Measurements from ENCODE around the gene DPP8.
A peak's percentile ranks its signal among the peaks of the same experiment; 100 is the strongest.

DNA sequence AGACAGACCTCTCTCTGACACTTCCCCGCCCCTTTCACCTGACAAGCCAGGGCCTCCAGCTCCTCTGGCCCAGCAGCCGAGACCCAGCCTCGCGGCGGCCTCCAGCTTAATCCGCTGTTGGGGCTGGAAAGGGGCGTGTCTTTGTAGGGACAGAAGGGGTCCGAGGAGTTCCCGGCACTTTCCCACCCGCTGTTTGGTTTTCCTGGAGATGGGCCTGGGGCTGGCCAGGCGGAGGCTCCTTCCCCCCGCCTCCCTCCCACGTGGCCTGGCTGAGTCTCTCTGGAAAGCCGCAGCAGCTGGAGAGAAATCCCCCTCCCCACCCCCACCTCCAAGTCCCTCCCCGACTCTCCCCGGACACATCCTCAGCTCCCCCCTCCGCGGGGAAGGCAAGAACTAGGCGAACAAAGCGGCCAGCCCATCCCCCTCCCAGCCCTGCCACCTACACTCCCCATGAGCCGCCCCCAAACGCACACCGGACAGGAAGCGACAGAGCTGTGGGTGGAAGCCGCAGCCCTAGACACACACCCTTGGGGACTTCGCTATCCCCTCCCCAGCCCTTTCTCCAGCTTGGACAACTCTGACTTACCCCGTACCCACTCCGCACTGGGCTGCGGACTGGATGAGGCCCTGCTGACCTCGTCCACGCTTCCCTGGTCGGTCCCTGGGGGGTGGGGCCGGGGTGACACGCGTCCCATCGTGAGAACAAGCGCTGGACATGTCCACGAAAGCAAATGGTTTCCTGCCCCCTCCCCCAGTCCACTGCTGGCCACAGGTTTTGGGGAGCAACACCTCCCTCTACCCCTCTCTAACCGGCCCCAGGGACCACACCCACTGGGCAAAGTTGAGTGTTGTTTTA lies 95.9 kb downstream of the DPP8 start:
- TF ChIP-seq, protein P1, sequence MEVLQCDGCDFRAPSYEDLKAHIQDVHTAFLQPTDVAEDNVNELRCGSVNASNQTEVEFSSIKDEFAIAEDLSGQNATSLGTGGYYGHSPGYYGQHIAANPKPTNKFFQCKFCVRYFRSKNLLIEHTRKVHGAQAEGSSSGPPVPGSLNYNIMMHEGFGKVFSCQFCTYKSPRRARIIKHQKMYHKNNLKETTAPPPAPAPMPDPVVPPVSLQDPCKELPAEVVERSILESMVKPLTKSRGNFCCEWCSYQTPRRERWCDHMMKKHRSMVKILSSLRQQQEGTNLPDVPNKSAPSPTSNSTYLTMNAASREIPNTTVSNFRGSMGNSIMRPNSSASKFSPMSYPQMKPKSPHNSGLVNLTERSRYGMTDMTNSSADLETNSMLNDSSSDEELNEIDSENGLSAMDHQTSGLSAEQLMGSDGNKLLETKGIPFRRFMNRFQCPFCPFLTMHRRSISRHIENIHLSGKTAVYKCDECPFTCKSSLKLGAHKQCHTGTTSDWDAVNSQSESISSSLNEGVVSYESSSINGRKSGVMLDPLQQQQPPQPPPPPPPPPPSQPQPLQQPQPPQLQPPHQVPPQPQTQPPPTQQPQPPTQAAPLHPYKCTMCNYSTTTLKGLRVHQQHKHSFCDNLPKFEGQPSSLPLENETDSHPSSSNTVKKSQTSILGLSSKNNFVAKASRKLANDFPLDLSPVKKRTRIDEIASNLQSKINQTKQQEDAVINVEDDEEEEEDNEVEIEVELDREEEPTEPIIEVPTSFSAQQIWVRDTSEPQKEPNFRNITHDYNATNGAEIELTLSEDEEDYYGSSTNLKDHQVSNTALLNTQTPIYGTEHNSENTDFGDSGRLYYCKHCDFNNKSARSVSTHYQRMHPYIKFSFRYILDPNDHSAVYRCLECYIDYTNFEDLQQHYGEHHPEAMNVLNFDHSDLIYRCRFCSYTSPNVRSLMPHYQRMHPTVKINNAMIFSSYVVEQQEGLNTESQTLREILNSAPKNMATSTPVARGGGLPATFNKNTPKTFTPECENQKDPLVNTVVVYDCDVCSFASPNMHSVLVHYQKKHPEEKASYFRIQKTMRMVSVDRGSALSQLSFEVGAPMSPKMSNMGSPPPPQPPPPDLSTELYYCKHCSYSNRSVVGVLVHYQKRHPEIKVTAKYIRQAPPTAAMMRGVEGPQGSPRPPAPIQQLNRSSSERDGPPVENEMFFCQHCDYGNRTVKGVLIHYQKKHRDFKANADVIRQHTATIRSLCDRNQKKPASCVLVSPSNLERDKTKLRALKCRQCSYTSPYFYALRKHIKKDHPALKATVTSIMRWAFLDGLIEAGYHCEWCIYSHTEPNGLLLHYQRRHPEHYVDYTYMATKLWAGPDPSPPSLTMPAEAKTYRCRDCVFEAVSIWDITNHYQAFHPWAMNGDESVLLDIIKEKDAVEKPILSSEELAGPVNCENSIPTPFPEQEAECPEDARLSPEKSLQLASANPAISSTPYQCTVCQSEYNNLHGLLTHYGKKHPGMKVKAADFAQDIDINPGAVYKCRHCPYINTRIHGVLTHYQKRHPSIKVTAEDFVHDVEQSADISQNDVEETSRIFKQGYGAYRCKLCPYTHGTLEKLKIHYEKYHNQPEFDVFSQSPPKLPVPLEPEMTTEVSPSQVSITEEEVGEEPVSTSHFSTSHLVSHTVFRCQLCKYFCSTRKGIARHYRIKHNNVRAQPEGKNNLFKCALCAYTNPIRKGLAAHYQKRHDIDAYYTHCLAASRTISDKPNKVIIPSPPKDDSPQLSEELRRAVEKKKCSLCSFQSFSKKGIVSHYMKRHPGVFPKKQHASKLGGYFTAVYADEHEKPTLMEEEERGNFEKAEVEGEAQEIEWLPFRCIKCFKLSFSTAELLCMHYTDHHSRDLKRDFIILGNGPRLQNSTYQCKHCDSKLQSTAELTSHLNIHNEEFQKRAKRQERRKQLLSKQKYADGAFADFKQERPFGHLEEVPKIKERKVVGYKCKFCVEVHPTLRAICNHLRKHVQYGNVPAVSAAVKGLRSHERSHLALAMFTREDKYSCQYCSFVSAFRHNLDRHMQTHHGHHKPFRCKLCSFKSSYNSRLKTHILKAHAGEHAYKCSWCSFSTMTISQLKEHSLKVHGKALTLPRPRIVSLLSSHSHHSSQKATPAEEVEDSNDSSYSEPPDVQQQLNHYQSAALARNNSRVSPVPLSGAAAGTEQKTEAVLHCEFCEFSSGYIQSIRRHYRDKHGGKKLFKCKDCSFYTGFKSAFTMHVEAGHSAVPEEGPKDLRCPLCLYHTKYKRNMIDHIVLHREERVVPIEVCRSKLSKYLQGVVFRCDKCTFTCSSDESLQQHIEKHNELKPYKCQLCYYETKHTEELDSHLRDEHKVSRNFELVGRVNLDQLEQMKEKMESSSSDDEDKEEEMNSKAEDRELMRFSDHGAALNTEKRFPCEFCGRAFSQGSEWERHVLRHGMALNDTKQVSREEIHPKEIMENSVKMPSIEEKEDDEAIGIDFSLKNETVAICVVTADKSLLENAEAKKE (CRISPR knock-in tag; IDR thresholded peaks at IDR 0.05): no peak
- TF ChIP-seq, protein P2, sequence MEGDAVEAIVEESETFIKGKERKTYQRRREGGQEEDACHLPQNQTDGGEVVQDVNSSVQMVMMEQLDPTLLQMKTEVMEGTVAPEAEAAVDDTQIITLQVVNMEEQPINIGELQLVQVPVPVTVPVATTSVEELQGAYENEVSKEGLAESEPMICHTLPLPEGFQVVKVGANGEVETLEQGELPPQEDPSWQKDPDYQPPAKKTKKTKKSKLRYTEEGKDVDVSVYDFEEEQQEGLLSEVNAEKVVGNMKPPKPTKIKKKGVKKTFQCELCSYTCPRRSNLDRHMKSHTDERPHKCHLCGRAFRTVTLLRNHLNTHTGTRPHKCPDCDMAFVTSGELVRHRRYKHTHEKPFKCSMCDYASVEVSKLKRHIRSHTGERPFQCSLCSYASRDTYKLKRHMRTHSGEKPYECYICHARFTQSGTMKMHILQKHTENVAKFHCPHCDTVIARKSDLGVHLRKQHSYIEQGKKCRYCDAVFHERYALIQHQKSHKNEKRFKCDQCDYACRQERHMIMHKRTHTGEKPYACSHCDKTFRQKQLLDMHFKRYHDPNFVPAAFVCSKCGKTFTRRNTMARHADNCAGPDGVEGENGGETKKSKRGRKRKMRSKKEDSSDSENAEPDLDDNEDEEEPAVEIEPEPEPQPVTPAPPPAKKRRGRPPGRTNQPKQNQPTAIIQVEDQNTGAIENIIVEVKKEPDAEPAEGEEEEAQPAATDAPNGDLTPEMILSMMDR (conservative IDR thresholded peaks at IDR 0.05; ENCODE audit: low read depth in 2 of 2): no peak
- TF ChIP-seq POLR2AphosphoS5 (IDR thresholded peaks at IDR 0.05; ENCODE audit: low read depth) (peak; percentile 55), EZH2 (IDR thresholded peaks at IDR 0.05; ENCODE audit: low read depth, unreplicated experiment) (no peak), ZNF114 (CRISPR knock-in tag; IDR thresholded peaks at IDR 0.05) (no peak), EZH2phosphoT487 (IDR thresholded peaks at IDR 0.05; ENCODE audit: unreplicated experiment) (no peak), CREB1 (CRISPR knock-in tag; IDR thresholded peaks at IDR 0.05; ENCODE audit: low read depth) (no peak), ZNF331 (CRISPR knock-in tag; IDR thresholded peaks at IDR 0.05; ENCODE audit: low read depth) (no peak), JUNB (IDR thresholded peaks at IDR 0.05; ENCODE audit: unreplicated experiment) (no peak), NANOG (IDR thresholded peaks at IDR 0.05; ENCODE audit: borderline replicate concordance) (no peak), STAT1 (IDR thresholded peaks at IDR 0.05; ENCODE audit: unreplicated experiment) (no peak)
- TF ChIP-seq, protein P3, sequence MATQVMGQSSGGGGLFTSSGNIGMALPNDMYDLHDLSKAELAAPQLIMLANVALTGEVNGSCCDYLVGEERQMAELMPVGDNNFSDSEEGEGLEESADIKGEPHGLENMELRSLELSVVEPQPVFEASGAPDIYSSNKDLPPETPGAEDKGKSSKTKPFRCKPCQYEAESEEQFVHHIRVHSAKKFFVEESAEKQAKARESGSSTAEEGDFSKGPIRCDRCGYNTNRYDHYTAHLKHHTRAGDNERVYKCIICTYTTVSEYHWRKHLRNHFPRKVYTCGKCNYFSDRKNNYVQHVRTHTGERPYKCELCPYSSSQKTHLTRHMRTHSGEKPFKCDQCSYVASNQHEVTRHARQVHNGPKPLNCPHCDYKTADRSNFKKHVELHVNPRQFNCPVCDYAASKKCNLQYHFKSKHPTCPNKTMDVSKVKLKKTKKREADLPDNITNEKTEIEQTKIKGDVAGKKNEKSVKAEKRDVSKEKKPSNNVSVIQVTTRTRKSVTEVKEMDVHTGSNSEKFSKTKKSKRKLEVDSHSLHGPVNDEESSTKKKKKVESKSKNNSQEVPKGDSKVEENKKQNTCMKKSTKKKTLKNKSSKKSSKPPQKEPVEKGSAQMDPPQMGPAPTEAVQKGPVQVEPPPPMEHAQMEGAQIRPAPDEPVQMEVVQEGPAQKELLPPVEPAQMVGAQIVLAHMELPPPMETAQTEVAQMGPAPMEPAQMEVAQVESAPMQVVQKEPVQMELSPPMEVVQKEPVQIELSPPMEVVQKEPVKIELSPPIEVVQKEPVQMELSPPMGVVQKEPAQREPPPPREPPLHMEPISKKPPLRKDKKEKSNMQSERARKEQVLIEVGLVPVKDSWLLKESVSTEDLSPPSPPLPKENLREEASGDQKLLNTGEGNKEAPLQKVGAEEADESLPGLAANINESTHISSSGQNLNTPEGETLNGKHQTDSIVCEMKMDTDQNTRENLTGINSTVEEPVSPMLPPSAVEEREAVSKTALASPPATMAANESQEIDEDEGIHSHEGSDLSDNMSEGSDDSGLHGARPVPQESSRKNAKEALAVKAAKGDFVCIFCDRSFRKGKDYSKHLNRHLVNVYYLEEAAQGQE (IDR thresholded peaks at IDR 0.05; ENCODE audit: unreplicated experiment): no peak
- TF ChIP-seq, protein P4, sequence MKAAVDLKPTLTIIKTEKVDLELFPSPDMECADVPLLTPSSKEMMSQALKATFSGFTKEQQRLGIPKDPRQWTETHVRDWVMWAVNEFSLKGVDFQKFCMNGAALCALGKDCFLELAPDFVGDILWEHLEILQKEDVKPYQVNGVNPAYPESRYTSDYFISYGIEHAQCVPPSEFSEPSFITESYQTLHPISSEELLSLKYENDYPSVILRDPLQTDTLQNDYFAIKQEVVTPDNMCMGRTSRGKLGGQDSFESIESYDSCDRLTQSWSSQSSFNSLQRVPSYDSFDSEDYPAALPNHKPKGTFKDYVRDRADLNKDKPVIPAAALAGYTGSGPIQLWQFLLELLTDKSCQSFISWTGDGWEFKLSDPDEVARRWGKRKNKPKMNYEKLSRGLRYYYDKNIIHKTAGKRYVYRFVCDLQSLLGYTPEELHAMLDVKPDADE (IDR thresholded peaks at IDR 0.05): no peak
